HCT116 (cell line): ENCODE measurements around the gene LSAMP.

Source experiments
- EGR1 ChIP-seq: IDR thresholded peaks from 2 replicates; pipeline ENCODE4 v1.6.1; 2012; ENCODE audit warnings: low read depth
- EZH2phosphoT487 ChIP-seq: fragments of 200-600 bp; IDR thresholded peaks from 2 replicates; pipeline ENCODE4 v1.6.1; 2018; ENCODE audit warnings: antibody characterized with exemption, borderline replicate concordance
- POLR2A ChIP-seq: IDR thresholded peaks from 2 replicates; pipeline ENCODE4 v1.7.0; 2011; ENCODE audit warnings: borderline replicate concordance; ENCODE audit not compliant: insufficient read depth, insufficient read length; ENCODE audit errors: extremely low read depth
- POLR2AphosphoS5 ChIP-seq: IDR thresholded peaks from 2 replicates; pipeline ENCODE4 v1.6.1; 2011; ENCODE audit warnings: mild to moderate bottlenecking, low read depth, low read length, moderate library complexity
- YY1 ChIP-seq: IDR thresholded peaks from 2 replicates; pipeline ENCODE4 v1.6.1; 2011; ENCODE audit warnings: low read length, low read depth, moderate library complexity, mild to moderate bottlenecking; ENCODE audit not compliant: insufficient replicate concordance; ENCODE audit errors: extremely low read depth
- ZNF274 ChIP-seq: fragments of 200-500 bp; sonication (Bioruptor generic); IDR thresholded peaks from 2 replicates; pipeline ENCODE4 v1.6.1; 2014; ENCODE audit warnings: mild to moderate bottlenecking, low read depth, low read length, inconsistent platforms
- TF ChIP-seq, protein P1 (sequence below), 3 experiments: fragments of 200-600 bp in 1 of 3; sonication (generic) in 1 of 3; IDR thresholded peaks in 2 of 3; conservative IDR thresholded peaks in 1 of 3; 2 replicates each; pipeline ENCODE4 v1.5.1; 2012 to 2017; ENCODE audit warnings: low read depth in 2 of 3, low read length in 2 of 3, antibody characterized with exemption in 1 of 3, borderline replicate concordance in 1 of 3, control low read depth in 1 of 3, mild to moderate bottlenecking in 1 of 3, mixed read lengths in 1 of 3, mixed run types in 1 of 3, moderate library complexity in 1 of 3; ENCODE audit not compliant: insufficient read depth in 1 of 3
- TF ChIP-seq, protein P2 (sequence below): IDR thresholded peaks from 2 replicates; pipeline ENCODE4 v1.6.1; 2012

DNA sequence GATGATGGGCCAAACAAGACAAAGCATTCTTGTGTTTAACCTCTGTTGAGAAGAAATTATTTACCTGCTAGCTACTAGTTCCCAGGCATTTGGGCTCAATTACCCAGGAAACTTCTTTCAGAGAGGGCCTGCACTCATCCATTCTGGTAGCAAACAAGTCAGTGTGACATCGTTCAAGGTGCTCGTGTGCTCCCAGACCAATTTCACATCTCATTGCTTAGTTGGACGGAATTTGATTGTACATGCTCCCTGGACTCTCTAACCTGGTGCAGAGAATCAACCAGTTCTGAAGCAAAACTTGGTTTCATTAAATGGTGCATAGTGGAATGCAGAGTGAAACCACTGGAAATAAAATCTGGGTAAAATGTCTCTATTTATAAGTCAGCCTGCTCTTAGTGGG lies 392.7 kb downstream of the LSAMP start:
- no peak for TF ChIP-seq POLR2A
- no peak for TF ChIP-seq EZH2phosphoT487
- no peak for TF ChIP-seq ZNF274
- TF ChIP-seq, protein P1, sequence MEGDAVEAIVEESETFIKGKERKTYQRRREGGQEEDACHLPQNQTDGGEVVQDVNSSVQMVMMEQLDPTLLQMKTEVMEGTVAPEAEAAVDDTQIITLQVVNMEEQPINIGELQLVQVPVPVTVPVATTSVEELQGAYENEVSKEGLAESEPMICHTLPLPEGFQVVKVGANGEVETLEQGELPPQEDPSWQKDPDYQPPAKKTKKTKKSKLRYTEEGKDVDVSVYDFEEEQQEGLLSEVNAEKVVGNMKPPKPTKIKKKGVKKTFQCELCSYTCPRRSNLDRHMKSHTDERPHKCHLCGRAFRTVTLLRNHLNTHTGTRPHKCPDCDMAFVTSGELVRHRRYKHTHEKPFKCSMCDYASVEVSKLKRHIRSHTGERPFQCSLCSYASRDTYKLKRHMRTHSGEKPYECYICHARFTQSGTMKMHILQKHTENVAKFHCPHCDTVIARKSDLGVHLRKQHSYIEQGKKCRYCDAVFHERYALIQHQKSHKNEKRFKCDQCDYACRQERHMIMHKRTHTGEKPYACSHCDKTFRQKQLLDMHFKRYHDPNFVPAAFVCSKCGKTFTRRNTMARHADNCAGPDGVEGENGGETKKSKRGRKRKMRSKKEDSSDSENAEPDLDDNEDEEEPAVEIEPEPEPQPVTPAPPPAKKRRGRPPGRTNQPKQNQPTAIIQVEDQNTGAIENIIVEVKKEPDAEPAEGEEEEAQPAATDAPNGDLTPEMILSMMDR (IDR thresholded peaks at IDR 0.05 in 2 of 3, conservative IDR thresholded peaks at IDR 0.05 in 1 of 3; ENCODE audit: borderline replicate concordance in 1 of 3, insufficient read depth in 1 of 3, low read depth in 2 of 3, low read length in 2 of 3): no peak
- no peak for TF ChIP-seq EGR1
- TF ChIP-seq POLR2AphosphoS5: no peak
- TF ChIP-seq, protein P2, sequence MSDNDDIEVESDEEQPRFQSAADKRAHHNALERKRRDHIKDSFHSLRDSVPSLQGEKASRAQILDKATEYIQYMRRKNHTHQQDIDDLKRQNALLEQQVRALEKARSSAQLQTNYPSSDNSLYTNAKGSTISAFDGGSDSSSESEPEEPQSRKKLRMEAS: no peak
- no peak for TF ChIP-seq YY1
